Measurements from ENCODE around the gene POLRMT. TPM values are rescaled to one million over a fixed set of nuclear protein-coding genes. Genes with fewer than 3 reads are reported as not detected.

Gene POLRMT
- polyA plus RNA-seq, 1 experiment: 15.5 TPM

DNA sequence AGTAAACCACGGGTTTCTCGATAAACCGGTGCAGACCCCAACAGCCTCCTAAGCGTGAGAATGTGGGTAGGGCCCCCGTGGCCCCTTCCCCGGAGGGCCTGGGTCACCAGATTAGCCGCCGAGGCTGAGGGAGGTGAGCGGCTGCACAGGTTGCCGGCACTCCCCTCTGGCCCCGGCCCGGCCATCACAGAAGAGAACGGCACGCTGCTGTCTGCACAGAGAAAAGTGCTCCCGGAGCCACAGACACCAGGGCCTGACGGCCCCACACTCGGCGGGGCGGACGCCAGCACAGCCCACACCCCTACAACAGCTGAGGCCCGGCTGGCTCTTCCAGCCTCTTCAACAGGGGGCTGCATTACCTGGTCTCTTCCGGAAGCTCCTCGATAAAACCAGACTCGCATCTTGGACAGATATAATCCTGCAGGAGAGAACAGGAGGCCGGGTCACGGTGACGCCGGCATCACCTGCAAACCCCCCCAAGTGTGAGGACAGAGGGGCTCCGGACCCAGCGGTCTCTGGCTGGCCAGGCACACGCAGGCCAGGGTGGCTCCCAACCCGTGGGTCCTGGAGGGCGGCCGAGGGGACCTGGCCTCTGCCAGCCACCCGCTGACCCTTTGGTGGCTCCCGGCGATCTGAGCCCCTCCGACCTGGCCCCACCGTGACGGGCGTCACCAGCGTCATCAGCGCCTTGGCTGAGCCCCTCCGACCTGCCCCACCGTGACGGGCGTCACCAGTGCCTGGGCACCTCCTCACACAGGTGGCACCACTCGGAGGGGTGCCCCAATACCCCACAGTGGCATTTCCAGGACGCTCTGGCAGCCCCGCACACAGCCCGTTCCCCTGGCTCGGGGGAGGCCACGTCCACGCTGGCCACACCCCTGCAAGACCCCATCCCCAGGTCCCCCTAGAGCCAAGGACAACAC, 19.4 kb upstream of the POLRMT start:
- CTCF ChIA-PET: interaction anchor here (0.7 kb wide), 1 partner anchor 40 kb away, joined by 3 read pairs; no protein-coding TSS in a partner anchor
- DNase-seq (ENCODE audit: low read depth, low spot score): no peak
- no peak for TF ChIP-seq CTCF (IDR thresholded peaks at IDR 0.05; ENCODE audit: low read depth, low read length)

DNA sequence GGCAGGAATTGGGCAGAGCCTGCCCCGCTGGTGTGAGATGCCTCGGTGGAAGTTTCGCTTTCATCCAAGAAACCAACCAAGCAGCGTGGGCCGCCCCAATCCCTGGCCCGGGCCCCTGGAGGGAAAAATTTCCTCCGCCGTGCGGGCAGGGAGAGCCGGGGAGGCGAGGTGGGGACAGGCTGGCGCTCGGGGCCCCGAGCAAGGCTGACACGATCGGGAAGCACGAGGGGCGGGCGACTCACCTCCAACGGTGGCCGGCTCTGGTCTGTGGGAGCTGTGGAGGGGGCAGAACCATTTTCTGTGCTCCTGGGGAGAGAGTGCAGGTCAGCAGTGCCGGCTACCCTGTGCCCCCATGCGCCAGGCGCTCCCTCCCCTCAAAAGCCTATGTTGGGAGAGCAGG, 18.7 kb upstream of the POLRMT start:
- POLR2A ChIA-PET: no interaction called here
- CTCF ChIA-PET: no interaction called here
- TF ChIP-seq CTCF (IDR thresholded peaks at IDR 0.05; ENCODE audit: low read depth, low read length): no peak

More for the DNA sequence above, 19.4 kb upstream of the POLRMT start:
- Histone ChIP-seq H3K9me3 (ENCODE audit: control insufficient read depth, insufficient read depth, low read length) (no peaks in the 10 kb centered on the region; the same call in 1 of the 2 replicates), H3K27me3 (ENCODE audit: control insufficient read depth, insufficient read depth, low read length) (no peaks in the 10 kb centered on the region), H3K4me3 (ENCODE audit: low read depth, low read length) (no peak overlapping the region), H3K27ac (ENCODE audit: low read depth, low read length) (no peak overlapping the region)
- POLR2A ChIA-PET: no interaction called here

DNA sequence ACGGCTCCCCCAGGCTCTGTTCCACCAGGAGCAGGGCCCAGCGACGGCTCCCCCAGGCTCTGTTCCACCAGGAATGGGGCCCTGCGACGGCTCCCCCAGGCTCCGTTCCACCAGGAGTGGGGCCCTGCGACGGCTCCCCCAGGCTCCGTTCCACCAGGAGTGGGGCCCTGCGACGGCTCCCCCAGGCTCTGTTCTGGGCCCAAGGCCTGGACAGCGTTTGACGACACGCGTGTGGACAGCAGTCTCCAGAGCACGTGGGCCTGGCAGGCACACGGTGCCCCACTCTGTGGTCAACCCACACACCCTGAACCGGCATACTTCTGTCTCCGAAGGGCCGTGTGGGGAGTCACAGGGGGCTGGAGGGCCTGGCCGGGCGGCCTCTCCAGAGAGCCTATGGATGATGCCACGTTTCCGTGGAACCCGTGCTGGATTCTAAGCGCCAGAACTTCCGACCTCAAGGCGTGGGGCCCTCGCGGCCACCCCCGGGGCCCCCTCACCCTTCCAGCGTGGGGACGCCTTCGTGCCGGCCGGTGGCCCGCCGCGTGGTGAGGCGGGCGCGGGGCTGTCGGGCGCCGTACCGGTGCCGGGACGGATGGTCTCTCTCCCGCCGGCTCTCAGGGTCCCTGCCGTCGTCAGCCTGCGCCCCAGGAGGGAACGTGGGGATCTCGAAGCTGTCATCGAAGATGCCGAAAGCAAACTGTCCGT, 17.9 kb upstream of the POLRMT start:
- CTCF ChIA-PET: no interaction called here
- POLR2A ChIA-PET: no interaction called here
- Histone ChIP-seq H3K27ac (ENCODE audit: low read depth, low read length) (no peak overlapping the region), H3K27me3 (ENCODE audit: control insufficient read depth, insufficient read depth, low read length) (no peaks in the 10 kb centered on the region), H3K4me3 (ENCODE audit: low read depth, low read length) (no peak overlapping the region), H3K9me3 (ENCODE audit: control insufficient read depth, insufficient read depth, low read length) (no peaks in the 10 kb centered on the region; the same call in 1 of the 2 replicates)
- no peak for TF ChIP-seq CTCF (IDR thresholded peaks at IDR 0.05; ENCODE audit: low read depth, low read length)
- no peak for DNase-seq (ENCODE audit: low read depth, low spot score)

More for the DNA sequence above, 18.7 kb upstream of the POLRMT start:
- Histone ChIP-seq H3K9me3 (ENCODE audit: control insufficient read depth, insufficient read depth, low read length) (no peaks in the 10 kb centered on the region; the same call in 1 of the 2 replicates), H3K27ac (ENCODE audit: low read depth, low read length) (no peak overlapping the region), H3K4me3 (ENCODE audit: low read depth, low read length) (no peak overlapping the region), H3K27me3 (ENCODE audit: control insufficient read depth, insufficient read depth, low read length) (no peaks in the 10 kb centered on the region)
- no peak for DNase-seq (ENCODE audit: low read depth, low spot score)

DNA sequence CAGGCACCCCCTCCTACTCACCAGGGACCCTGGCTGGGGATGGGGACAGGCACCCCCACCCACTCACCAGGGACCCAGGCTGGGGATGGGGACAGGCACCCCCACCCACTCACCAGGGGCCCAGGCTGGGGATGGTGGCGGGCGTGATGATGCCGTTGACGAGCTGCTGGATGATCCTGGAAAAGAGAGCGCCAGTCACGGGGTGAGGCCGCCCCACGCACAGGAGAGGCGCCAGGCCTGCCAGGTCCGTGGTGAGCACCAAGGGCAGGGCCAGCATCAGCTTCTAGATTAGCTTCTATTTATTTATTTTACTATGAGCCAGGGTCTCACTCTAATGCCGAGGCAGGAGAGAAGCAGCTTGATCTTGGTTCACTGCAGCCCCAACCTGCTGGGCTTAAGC, 16.8 kb upstream of the POLRMT start:
- no peak for TF ChIP-seq CTCF (IDR thresholded peaks at IDR 0.05; ENCODE audit: low read depth, low read length)

More for the DNA sequence above, 16.8 kb upstream of the POLRMT start:
- Histone ChIP-seq H3K4me3 (ENCODE audit: low read depth, low read length) (no peak overlapping the region), H3K9me3 (ENCODE audit: control insufficient read depth, insufficient read depth, low read length) (peaks cover 4% of the 10 kb centered on the region; the same call in 1 of the 2 replicates), H3K27ac (ENCODE audit: low read depth, low read length) (no peak overlapping the region), H3K27me3 (ENCODE audit: control insufficient read depth, insufficient read depth, low read length) (no peaks in the 10 kb centered on the region)
- ChIA-PET CTCF (no interaction called here), POLR2A (interaction anchor here (0.7 kb wide), 1 partner anchor 77 kb away, joined by 9 read pairs; no protein-coding TSS in a partner anchor)
- no peak for DNase-seq (ENCODE audit: low read depth, low spot score)
